ENCODE results near the gene PC. TPM values are rescaled to one million over a fixed set of nuclear protein-coding genes. Genes with fewer than 3 reads are reported as not detected.
"Not testable (repeated sequence)": the region's sequence is repeated elsewhere in the genome, so short reads cannot be mapped to it uniquely, and the experiment has no call there.

PC gene
- polyA plus RNA-seq, 3 donors = 4.6 to 7.1 (median 6.0) TPM

DNA sequence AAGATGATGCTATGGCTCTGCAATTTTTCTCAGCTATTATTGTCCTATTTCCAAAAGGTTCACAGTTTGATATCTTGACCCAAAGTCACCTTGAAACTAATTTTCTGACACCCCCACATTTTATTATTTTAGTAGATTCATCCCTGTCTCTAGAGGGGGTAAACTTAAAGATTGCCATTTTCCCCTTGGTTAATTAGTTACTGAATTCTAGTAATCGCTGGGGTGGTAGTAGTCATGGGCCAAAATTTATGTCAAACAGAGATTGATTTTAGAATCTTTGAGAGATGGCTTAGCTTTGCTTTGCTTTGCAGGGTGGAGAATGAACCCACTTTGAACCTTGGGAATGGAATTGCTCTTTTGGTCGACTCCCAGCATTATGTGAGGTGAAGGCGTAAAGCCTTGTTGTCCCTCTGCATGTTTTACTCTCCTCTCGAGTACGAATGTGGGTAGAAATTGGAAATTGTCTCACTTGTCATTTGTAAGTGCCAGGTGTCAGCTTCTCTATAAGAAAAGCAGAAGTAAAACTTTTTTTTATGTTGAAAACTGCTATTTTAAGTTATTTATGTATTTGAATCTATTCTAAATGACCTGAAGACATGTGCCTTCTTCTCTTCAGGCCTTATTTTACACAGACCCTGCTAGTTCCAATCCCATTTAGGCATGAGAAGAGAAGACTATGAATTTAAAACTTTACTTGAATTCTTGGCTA, 157.3 kb downstream of the PC start:
- Histone ChIP-seq H3K4me3 (replicated peaks in 1 of 3; ENCODE audit: low read depth in 2 of 3, low read length in 3 of 3) (no peak overlapping the region), H3K9me3 (replicated peaks in 1 of 2; ENCODE audit: control insufficient read depth in 1 of 2, insufficient read depth in 1 of 2, low read length in 2 of 2) (no peaks in the 10 kb centered on the region), H2AFZ (ENCODE audit: insufficient read depth, low read depth, low read length, poor library complexity, severe bottlenecking) (no peak overlapping the region), H3K36me3 (replicated peaks in 1 of 2; ENCODE audit: control insufficient read depth in 1 of 2, insufficient read depth in 2 of 2, low read length in 2 of 2) (no peaks in the 10 kb centered on the region), H3K9ac (ENCODE audit: insufficient read depth, low read length, poor library complexity, severe bottlenecking) (no peak overlapping the region), H3K27ac (ENCODE audit: low read depth in 1 of 2, low read length in 2 of 2) (no peak overlapping the region), H3K27me3 (ENCODE audit: control insufficient read depth in 2 of 2, insufficient read depth in 2 of 2, low read length in 2 of 2) (no peaks in the 10 kb centered on the region), H3K79me2 (ENCODE audit: insufficient read depth, low read length) (no peaks in the 10 kb centered on the region), H4K20me1 (ENCODE audit: insufficient read depth, low read length) (no peaks in the 10 kb centered on the region), H3K4me2 (replicated peaks; ENCODE audit: extremely low read depth, low read length, poor library complexity, severe bottlenecking) (no peak overlapping the region), H3K4me1 (ENCODE audit: control insufficient read depth in 1 of 2, insufficient read depth in 2 of 2, low read length in 2 of 2) (no peaks in the 10 kb centered on the region)
- H3K4me1 Mint-ChIP-seq = no peaks in the 10 kb centered on the region
- TF ChIP-seq, protein P1, sequence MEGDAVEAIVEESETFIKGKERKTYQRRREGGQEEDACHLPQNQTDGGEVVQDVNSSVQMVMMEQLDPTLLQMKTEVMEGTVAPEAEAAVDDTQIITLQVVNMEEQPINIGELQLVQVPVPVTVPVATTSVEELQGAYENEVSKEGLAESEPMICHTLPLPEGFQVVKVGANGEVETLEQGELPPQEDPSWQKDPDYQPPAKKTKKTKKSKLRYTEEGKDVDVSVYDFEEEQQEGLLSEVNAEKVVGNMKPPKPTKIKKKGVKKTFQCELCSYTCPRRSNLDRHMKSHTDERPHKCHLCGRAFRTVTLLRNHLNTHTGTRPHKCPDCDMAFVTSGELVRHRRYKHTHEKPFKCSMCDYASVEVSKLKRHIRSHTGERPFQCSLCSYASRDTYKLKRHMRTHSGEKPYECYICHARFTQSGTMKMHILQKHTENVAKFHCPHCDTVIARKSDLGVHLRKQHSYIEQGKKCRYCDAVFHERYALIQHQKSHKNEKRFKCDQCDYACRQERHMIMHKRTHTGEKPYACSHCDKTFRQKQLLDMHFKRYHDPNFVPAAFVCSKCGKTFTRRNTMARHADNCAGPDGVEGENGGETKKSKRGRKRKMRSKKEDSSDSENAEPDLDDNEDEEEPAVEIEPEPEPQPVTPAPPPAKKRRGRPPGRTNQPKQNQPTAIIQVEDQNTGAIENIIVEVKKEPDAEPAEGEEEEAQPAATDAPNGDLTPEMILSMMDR (IDR thresholded peaks at IDR 0.05) = no peak
- H3K9me3 Mint-ChIP-seq = peaks cover 0 to 2% (median 0%) of the 10 kb centered on the region in 7 donors
- no peak overlapping the region for H3K4me3 Mint-ChIP-seq
- peaks cover 0 to 2% (median 0%) of the 10 kb centered on the region in 3 donors for H3K27me3 Mint-ChIP-seq (ENCODE audit: low read depth in 3 of 3)
- H3K36me3 Mint-ChIP-seq = no peaks in the 10 kb centered on the region
- intact Hi-C loops (cut with micrococcal nuclease) = no loop called here
- no peak for DNase-seq
- WGBS (ENCODE audit: insufficient coverage) = 80% methylated on average over 4 of the region's 5 CpGs
- no peak overlapping the region for H3K27ac Mint-ChIP-seq

DNA sequence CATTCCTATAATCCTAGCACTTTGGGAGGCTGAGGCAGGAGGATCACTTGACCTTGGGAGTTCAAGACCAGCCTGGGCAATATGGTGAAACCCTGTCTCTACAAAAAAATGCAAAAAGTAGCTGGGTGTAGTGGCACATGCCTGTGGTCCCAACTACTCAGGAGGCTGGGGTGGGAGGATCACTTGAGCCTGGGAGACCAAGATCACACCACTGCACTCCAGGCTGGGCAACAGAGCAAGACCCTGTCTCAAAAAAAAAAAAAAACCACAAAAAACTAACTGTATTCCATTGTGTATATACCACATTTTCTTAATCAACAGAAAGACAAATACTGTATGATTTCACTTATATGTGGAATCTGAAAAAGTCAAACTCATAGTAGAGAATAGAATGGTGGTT, 158.4 kb downstream of the PC start:
- H3K27ac Mint-ChIP-seq = peak overlapping the region in 1 of 7 donors; percentile 44
- H3K4me1 Mint-ChIP-seq; H3K9ac ChIP-seq (ENCODE audit: insufficient read depth, low read length, poor library complexity, severe bottlenecking); H3K79me2 ChIP-seq (ENCODE audit: insufficient read depth, low read length); H3K4me3 Mint-ChIP-seq; H2AFZ ChIP-seq (ENCODE audit: insufficient read depth, low read depth, low read length, poor library complexity, severe bottlenecking); H3K27ac ChIP-seq (ENCODE audit: low read depth in 1 of 2, low read length in 2 of 2); H3K9me3 ChIP-seq (replicated peaks in 1 of 2; ENCODE audit: control insufficient read depth in 1 of 2, insufficient read depth in 1 of 2, low read length in 2 of 2); H3K4me3 ChIP-seq (replicated peaks in 1 of 3; ENCODE audit: low read depth in 2 of 3, low read length in 3 of 3); intact Hi-C loops (cut with micrococcal nuclease); H3K4me2 ChIP-seq (replicated peaks; ENCODE audit: extremely low read depth, low read length, poor library complexity, severe bottlenecking); H3K36me3 Mint-ChIP-seq; H3K27me3 Mint-ChIP-seq (ENCODE audit: low read depth in 3 of 3); H3K27me3 ChIP-seq (ENCODE audit: control insufficient read depth in 2 of 2, insufficient read depth in 2 of 2, low read length in 2 of 2); H3K36me3 ChIP-seq (replicated peaks in 1 of 2; ENCODE audit: control insufficient read depth in 1 of 2, insufficient read depth in 2 of 2, low read length in 2 of 2); H4K20me1 ChIP-seq (ENCODE audit: insufficient read depth, low read length); DNase-seq; H3K4me1 ChIP-seq (ENCODE audit: control insufficient read depth in 1 of 2, insufficient read depth in 2 of 2, low read length in 2 of 2); H3K9me3 Mint-ChIP-seq: not testable (repeated sequence)

Small RNAs within 50 kb of the gene (small RNA-seq; reads per million reads assigned to genes)
- gene MIR3163 (ENCODE audit: insufficient read length, low read depth) (not detected), gene RNU7-23P (ENCODE audit: insufficient read length, low read depth) (not detected)

Other genes with a start within 250 kb of the PC start
- not detected for gene SPTBN2, start 229.2 kb downstream of the PC start, polyA plus RNA-seq
- 10 to 100 TPM; 20.3 to 24.7 (median 22.8) TPM for gene RCE1, start 114.9 kb downstream of the PC start, polyA plus RNA-seq
- 1 to 10 TPM; 1.0 to 7.7 (median 1.7) TPM for gene LRFN4, start 101.3 kb downstream of the PC start, polyA plus RNA-seq
- gene C11orf86, start 16.9 kb upstream of the PC start, polyA plus RNA-seq = not detected
- not detected for gene SYT12, start 64.8 kb upstream of the PC start, polyA plus RNA-seq
- not detected for gene RHOD, start 98.5 kb upstream of the PC start, polyA plus RNA-seq
- 10 to 100 TPM in 1 of 3 donors, 1 to 10 TPM in 2; 2.6 to 98.9 (median 3.9) TPM for gene KDM2A, start 160.9 kb upstream of the PC start, polyA plus RNA-seq